ENCODE measurements around the gene TNS1. TPM values are rescaled to one million over a fixed set of nuclear protein-coding genes. Genes with fewer than 3 reads are reported as not detected.

TNS1 gene
- polyA plus RNA-seq, 3 donors = 55.2 to 58.0 (median 56.0) TPM

DNA sequence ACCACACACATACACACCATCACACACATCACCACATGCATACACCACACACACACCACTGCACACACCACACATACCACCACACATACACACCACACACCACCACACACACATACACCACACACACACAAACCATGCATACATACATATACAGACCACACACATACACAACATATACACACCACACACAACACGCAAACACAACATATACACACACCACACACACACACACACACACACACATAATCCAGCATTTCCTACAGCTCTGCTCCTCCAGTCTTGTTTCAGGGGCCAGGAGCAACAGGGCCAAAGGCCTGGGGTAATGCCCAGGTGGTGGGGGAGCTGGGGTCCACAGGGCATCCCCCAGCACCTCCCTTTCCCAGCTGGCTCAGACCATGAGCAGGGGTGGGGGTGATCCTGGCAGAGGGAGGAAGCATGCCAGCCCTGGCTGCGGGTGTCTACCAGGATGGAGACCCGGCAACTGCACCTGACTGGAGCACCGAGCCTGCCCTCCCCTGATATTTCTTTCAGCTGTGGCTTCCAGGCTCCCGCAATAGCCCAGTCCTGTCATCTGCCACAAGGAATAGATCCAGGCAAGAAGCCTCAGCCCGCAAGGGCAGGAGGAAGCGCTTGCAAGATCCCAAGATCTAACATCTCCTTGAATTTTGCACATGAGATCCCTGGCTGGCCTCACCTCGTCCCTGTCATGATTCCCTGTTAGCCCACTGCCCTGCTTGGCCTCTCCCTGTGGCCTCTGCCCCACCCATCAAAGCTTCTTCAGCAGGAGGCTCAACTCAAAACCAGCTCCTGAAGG is 196.9 kb downstream of the TNS1 start:
- no peak for DNase-seq (ENCODE audit: low read depth in 3 of 3, low spot score in 2 of 3)

- no peak for DNase-seq (ENCODE audit: low read depth in 3 of 3, low spot score in 2 of 3)
Measured at GRCh38 chr2:217804791-217805667, 197.8 kb downstream of the TNS1 start.

DNA sequence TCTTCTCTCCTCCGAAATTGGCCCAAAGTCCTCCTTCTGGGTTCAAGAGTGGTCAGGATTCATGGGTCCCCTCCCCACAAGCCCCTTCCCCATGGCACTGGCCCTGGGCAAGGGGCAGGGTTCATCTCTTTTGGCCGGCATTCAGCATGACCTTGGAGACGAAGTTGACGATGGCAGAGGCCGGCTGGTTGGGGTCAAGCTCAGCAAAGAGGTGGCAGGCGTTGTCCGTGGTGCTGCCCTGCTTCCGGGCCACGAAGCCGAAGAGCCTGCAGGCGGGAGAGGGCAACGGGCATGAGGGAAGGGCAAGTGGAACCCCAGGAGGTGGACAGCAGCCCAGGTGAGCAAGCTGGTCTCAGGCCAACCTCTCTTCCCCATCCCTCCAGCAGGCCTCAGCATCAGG is 198.5 kb downstream of the TNS1 start:
- no peak for DNase-seq (ENCODE audit: low read depth in 3 of 3, low spot score in 2 of 3)

GRCh38 chr2:217803653-217803960 is 199.2 kb downstream of the TNS1 start:
- DNase-seq (ENCODE audit: low read depth in 3 of 3, low spot score in 2 of 3) = no peak

DNA sequence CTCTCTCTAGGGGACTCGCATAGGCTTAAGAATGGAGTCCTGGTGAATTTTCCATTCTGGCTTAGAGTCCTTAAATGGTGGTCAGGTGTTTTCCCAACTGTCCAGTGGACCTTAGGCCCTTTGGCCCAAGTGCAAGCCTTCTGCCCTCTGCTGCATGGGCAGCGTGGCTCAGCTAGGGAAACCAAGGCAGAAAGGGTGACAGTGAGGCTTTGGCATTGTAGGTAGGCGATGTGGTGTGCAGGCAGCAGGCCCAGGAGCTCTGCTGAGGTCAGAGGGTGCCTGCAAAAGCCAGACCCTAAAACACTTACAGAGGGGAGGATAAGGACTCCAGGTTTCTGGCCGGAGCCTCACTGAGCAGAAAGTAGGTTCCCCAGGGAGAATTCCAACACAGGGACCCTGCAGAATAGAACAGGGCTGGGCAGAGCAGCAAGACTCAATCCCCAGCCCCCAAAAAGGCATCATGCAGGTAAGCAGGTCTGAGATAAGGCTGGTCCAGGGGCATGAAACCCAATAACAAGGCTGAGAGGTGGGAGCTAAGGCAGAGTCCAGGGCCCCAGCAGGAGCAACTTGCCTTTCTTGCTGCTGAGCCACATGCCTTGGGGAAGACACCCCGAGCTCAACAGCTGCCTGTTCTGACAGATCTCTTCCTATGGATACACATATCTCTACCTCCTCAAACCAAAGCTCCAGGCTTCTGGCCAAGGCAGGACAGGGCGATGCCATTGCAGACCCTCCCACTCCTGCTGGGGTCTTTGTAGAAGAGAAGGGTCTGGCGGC is 199.7 kb downstream of the TNS1 start:
- DNase-seq (ENCODE audit: low read depth in 3 of 3, low spot score in 2 of 3) = no peak

GRCh38 chr2:217802266-217802665 is 200.5 kb downstream of the TNS1 start:
- DNase-seq (ENCODE audit: low read depth in 3 of 3, low spot score in 2 of 3) = no peak

GRCh38 chr2:217801711-217802110 is 201.1 kb downstream of the TNS1 start:
- no peak for DNase-seq (ENCODE audit: low read depth in 3 of 3, low spot score in 2 of 3)

DNA sequence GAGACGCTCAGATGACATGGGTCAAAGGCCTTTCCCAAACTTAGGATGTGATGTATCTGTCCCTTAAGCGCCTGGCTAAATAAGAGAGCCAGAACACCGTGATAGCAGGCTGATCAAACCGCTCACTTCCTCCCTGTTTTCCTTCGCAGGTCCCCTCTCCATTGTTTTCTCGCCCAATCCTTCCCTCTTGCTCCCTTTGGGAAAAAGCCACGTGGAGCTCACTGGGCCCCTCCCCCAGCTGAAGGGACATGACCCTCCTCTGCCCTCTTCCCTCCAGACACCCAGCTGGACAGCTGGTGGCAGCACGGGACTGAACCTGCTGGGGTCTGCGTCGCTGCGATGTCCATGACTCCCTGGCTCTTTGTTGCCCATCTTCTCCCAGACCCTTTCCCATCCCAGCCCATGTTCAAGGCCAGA is 201.7 kb downstream of the TNS1 start:
- DNase-seq (ENCODE audit: low read depth in 3 of 3, low spot score in 2 of 3) = no peak

- no peak for DNase-seq (ENCODE audit: low read depth in 3 of 3, low spot score in 2 of 3)
Measured at GRCh38 chr2:217800433-217801114, 202.2 kb downstream of the TNS1 start.

GRCh38 chr2:217799563-217800432 is 203.0 kb downstream of the TNS1 start:
- no peak for DNase-seq (ENCODE audit: low read depth in 3 of 3, low spot score in 2 of 3)

DNA sequence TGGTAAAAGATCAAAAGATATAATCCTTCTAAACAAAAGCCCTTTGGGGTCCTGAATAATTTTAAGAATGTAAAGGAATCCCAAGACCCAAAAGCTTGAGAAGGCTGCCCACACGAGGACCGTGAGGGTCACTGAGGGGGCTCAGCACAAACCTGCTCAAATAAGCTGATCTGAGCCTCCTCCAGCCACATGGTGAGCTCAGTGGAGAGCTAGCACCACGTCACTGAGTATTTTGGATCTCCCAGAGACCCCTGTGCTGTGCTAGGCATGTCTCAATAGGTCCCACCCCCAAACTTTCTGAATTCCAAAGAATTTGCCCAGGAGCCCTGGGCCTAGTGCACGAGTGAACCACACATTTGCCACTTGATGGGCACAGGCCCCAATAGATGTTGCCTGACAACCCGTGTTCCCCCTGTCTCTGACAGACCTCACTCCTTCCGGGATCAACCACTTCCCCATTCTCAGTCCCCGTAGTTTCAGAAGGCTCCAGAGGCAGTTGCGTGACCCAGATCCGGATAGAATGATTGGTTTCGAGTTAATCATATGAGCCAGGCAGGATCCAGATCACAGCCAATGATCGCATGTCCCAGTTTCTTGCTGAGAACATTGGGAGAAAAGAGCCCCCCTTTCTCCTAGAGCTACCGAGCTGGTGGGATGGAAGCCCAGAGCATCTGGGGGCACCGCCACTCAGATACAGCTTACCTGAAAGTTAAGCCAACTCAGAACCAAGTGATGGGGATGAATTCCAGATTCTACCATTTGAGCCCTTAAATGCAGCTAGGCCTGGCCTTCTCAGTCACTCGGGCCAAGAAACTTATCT is 203.8 kb downstream of the TNS1 start:
- DNase-seq (ENCODE audit: low read depth in 3 of 3, low spot score in 2 of 3) = no peak

- no peak for DNase-seq (ENCODE audit: low read depth in 3 of 3, low spot score in 2 of 3)
Measured at GRCh38 chr2:217798191-217798590, 204.6 kb downstream of the TNS1 start.

GRCh38 chr2:217797661-217798069 is 205.1 kb downstream of the TNS1 start:
- no peak for DNase-seq (ENCODE audit: low read depth in 3 of 3, low spot score in 2 of 3)

GRCh38 chr2:217797165-217797564 is 205.6 kb downstream of the TNS1 start:
- DNase-seq (ENCODE audit: low read depth in 3 of 3, low spot score in 2 of 3) = no peak

GRCh38 chr2:217795706-217796465 is 206.9 kb downstream of the TNS1 start:
- DNase-seq (ENCODE audit: low read depth in 3 of 3, low spot score in 2 of 3) = no peak

DNA sequence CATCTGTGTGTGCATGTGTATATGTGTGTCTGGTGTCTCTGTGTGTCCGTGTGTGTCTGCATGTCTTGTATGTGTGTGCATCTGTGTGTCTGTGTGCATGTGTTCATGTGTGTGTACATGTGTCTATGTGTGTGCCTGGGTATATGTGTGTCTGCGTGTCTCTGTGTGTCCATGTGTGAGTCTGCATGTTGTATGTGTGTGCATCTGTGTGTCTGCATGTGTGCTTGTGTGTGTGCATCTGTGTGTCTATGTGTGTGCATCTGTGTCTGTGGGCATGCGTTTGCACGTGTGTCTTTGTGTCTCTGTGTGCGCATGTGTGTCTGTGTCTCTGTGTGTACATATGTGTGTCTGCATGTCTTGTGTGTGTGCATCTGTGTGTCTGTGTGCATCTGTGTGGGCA is 207.7 kb downstream of the TNS1 start:
- no peak for DNase-seq (ENCODE audit: low read depth in 3 of 3, low spot score in 2 of 3)

GRCh38 chr2:217794133-217794986 is 208.4 kb downstream of the TNS1 start:
- DNase-seq (ENCODE audit: low read depth in 3 of 3, low spot score in 2 of 3) = no peak

Measured in right renal cortex interstitium (tissue), 3 donors.